Right renal cortex interstitium (tissue), 3 donors: ENCODE results near the gene CRELD2. TPM values are rescaled to one million over a fixed set of nuclear protein-coding genes. Genes with fewer than 3 reads are reported as not detected.

Source experiments
- DNase-seq, 3 donors: peaks; one replicate each; pipeline ENCODE4 v3.0.0-alpha.2; 2013; ENCODE audit warnings: low read depth in 3 of 3, low spot score in 2 of 3
- polyA plus RNA-seq, 3 donors: library from polyadenylated mRNA; unstranded; fragments of 120-200 nt; gene quantifications; one replicate each; pipeline ENCODE4 v1.2.1, GENCODE V29; 2013; ENCODE audit not compliant: insufficient read length in 3 of 3

The CRELD2 gene
- polyA plus RNA-seq, 3 donors: 23.6 to 28.5 (median 26.4) TPM

GRCh38 chr22:49928185-49928495 lies 9.7 kb downstream of the CRELD2 start:
- DNase-seq: no peak

GRCh38 chr22:49928555-49929210 lies 10.2 kb downstream of the CRELD2 start:
- DNase-seq: no peak

GRCh38 chr22:49929211-49929979 lies 11.0 kb downstream of the CRELD2 start:
- no peak for DNase-seq

GRCh38 chr22:49929994-49930575 lies 11.7 kb downstream of the CRELD2 start:
- DNase-seq: no peak

- DNase-seq: no peak
These were observed 12.4 kb downstream of the CRELD2 start for GRCh38 chr22:49930596-49931412.

GRCh38 chr22:49933236-49934159 lies 15.1 kb downstream of the CRELD2 start:
- DNase-seq: no peak

- no peak for DNase-seq
These were observed 15.9 kb downstream of the CRELD2 start for GRCh38 chr22:49934160-49934890.

GRCh38 chr22:49934891-49935557 lies 16.6 kb downstream of the CRELD2 start:
- DNase-seq: no peak

- no peak for DNase-seq
These were observed 17.1 kb downstream of the CRELD2 start for GRCh38 chr22:49935561-49935960.

GRCh38 chr22:49936018-49936972 lies 17.9 kb downstream of the CRELD2 start:
- DNase-seq: no peak

- DNase-seq: no peak
These were observed 18.7 kb downstream of the CRELD2 start for GRCh38 chr22:49936973-49937757.

GRCh38 chr22:49937758-49938564 lies 19.5 kb downstream of the CRELD2 start:
- no peak for DNase-seq

GRCh38 chr22:49938565-49939136 lies 20.2 kb downstream of the CRELD2 start:
- DNase-seq: no peak

- DNase-seq: no peak
These were observed 23.3 kb downstream of the CRELD2 start for GRCh38 chr22:49941507-49942316.
